Stimulated activated CD8-positive, alpha-beta memory T cell treated with anti-CD3 and anti-CD28 coated beads, Interleukin-12 subunit alpha, Interleukin-12 subunit beta, amount 100 ng/mL, for 4 hours (primary cell): ENCODE measurements around the gene FOXL2.

Experiments
- DNase-seq: peaks from one replicate; pipeline ENCODE4 v3.0.0-alpha.2; 2020; ENCODE audit warnings: low read depth

The FOXL2 gene

DNA sequence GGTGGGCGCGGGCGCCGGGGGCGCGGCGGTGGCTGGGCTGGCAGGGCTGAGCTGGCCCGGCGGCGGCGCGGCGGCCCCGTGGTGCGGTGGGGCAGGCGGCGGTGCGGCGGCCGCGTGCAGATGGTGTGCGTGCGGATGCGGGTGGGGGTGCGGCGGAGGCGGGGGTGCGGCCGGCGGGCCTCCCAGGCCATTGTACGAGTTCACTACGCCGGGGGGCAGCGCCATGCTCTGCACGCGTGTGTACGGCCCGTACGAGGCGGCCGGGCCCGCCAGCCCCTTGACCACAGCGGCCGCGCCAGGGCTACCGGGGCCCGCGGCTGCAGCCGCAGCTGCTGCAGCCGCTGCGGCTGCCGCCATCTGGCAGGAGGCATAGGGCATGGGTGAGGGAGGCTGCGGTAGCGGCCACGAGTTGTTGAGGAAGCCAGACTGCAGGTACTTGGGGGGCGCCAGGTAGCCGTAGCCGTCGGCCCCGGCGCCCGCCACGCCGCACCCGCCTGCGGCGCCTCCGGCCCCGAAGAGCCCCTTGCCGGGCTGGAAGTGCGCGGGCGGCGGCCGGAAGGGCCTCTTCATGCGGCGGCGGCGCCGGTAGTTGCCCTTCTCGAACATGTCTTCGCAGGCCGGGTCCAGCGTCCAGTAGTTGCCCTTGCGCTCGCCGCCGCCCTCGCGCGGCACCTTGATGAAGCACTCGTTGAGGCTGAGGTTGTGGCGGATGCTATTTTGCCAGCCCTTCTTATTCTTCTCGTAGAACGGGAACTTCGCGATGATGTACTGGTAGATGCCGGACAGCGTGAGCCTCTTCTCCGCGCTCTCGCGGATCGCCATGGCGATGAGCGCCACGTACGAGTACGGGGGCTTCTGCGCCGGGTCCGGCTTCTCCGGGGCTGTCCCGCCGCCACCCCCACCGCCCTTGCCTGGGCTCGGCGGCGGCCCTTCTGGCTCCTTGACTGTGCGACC, 951 bp downstream of the FOXL2 start:
- DNase-seq, result no peak

DNA sequence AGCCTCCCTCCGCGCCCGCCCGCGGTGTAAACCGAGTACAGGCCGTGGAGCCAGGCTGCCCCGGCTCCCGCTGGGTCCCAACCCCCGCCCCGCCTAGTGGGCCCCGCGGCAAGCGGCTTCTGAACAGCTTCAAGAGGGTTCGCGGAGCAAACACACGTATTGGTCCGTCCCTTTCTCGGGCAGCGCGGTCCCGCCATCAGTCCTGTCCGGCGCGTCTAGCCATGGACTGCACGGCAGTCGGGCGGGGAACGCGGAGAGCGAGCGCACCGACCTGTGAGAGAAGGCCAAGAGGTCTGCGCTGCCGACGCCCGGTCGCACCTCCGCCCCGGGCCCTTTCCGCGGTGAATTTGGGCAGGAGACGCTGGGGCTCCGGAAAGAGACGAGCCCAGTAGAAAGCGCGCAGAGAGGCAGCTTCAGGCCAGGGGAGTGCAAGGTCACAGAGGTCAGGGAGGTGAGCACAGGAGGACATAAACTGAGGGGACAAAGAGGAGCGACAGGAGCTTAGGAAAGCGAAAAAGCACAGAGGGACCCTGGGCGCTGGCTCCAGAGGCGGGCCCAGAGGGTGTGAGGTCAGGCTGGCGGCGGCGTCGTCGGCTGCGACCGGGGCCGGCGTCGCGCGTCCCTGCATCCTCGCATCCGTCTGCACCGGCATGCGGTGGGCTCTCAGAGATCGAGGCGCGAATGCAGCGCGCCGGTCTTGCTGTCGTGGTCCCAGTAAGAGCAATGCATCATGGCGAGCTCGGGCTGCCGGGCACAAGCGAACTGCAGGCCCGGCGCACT, 1.8 kb downstream of the FOXL2 start:
- DNase-seq, result no peak

DNA sequence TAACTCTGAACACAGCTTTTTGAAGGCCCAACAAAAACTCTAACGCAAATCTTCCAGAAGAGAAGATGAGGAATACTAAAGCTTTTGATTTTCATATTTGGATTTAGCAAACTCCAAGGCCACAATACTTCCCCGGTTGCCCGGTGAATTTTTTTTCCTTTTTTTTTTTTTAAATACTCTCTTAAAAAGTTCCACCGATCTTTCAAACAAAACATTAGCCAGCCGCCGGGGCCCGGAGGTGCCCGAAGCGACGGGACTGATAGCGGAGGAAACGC, 2.3 kb downstream of the FOXL2 start:
- no peak for DNase-seq

DNA sequence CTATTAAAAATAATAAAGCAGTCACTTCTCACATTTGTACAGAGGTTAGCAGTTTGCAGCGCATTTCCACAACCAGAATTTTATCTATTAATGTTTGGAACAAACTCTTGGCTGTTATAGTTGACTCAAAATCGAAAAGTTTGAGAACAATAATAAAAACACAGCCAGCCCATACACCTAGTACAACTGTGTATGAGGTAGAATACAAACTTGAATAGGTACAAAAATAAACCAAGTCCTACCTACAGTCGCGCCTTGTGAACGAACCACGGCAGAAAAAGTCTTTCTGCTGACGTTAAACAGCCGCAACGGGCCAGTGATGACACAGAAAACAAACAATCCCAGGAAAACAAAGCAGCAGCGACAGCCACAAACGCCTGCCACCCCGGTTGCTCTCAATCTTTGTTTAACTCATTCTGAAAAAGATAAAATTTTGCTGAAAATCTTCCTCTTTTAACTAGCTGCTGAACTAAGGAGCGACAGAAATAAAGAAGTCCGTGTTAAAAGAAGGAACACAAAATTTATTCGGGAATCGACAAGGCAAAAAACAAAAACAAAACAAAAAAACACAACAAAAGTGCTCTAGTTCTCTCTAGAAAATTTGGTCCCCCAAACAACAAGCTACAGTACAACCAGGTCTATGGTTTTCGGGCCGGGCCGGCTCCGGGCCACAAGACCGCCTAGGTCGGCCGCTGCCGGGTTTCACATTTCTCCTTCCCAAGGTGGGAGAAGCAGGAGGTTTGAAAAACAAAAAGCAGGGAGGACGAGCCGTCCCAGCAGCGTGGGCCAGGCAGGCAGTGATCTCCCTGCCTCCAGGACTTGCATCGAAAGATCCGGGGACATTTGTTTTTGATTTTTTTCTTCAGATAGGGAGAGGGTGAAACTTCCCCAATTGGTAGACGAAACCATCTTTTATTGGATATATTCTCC, 2.9 kb downstream of the FOXL2 start:
- no peak for DNase-seq

DNA sequence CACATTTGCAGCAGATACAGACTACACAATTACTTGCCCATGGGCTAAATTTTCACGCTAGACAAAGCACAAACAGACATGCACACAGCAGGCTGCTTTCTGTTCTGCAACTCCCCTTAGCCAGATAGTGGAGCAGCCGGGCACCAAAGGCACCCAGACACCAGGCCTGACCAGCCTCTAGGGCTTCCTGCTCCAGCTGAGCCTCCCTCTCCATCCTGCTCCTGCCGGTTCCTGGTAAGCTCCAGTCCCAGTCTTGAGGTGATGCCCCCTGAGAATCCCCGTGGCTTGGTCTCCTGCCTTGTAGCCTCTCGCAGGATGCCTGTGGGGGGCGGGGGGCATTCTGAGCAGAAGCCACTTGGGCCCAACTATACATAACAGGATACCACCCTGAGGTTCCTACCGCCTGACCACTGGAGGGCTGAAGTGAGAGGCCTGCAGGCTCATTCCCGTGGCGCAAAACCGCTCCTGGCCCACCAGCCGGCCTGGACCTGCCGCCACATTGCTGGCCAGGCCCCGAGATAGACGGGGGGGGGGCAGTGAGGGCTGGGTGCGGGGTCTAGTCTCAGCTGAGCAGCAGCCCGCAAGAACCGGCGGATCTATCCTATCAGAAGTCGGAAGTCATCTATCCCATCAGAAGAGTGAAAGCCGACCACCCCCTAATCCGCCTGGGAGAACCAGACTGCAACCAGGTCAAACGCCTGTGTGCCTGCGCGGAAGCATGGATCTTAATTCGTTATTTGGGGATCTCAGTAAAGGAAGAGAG, 3.9 kb downstream of the FOXL2 start:
- DNase-seq, result no peak

DNA sequence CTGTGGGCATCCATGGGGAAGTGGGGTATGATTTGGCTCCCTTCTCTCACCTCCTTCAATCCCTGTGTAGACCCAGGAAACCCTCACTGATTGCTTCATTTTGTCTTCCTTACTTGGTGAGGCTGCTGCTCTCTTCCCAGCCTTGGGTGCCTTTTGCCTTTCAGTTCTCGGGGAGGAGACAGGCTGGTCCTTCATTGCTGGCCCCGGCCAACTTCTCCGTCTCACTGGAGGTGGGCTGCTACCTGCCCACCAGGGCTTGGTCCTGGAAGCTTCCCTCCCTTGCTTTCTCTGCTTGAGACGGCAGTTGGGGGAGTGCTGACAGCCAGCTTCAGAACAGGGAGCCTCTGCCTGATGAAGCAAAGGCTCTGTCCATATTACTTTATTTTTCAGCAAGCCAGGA, 4.7 kb downstream of the FOXL2 start:
- no peak for DNase-seq

GRCh38 chr3:138941259-138941885, 5.6 kb downstream of the FOXL2 start:
- DNase-seq, result no peak

DNA sequence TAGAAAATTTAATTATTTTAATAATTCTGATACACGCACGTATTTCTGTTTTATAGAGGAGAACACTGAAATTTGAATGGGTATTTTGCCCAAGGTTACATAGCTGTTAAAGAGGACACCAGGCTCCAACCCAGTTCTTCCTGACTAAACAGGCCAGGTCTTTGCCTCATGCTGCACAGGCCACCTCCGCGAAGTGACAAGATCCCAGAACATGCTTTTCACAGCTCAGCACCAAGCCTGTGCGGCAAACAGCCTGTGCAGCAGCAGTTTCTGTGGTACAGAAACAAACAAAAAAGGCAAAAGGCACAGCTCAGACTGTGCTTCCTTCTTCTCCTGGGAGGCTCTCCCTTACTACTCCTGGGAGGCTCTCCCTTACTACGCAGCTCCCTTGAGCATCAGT, 6.5 kb downstream of the FOXL2 start:
- DNase-seq, result no peak

DNA sequence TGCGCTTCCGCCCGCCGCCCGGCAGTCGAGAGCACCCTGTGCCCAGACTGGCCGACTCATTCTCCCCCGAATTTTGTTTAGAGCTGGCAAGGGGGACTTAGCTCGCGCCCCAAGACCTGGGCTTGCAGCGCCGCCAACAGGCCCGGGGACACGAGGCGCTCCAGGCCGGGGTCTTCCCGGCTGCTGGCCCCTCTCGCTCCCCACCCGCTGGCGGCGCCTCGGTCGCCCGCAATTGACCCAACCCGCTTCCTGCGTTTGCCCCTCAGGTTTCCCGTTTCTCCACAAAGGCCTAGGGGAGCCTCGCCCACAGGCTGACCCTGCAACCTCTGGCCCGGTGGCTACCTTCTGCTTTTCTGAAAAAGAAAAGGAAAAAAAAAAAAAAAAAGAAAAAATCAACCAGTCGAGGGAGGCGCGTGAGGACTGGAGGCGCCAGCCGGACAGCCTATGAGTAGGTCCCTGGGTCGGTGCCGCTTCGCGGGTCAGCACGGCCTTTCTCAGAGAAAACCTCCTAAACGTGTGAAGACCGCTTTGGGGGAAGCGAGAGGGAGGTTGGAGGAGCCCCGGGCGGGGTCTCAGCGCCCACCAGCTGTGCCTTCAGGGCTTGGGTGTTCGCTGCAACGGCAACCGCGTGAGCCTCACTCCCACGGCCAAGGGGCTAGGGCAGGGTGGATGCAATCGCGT, 7.2 kb downstream of the FOXL2 start:
- DNase-seq, result no peak

DNA sequence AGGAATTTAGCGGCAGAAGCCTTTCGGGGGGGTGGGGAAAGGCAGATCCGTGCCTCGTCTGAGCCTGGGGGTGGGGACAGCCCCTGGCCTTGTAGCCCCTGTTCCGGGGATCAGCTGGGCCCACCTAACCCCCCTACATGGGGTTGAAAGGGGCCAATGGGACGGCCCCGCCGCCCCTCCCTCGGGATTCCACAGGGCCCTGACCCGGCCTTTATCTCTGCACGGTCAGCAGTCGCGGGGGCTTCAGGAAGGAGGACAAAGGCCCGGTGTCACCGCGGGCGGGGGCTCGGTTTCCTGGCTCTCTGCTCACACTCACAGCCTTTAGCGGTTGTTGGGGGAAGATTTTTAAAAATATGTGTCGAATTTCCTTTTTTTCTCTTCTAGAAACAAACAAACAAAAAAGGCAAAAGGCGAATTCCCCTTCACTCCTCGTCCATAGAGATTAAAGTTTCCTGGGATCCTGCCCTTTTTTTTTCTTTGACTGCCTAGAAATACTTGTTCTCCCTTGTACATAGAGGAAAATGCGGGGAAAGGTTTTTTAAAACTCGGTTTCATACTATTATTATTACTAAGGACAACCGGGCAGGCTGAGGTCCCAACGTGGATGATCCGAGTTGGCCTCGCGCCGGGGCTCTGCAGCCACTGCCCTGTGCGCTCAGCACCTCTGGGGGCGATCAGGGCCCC, 7.9 kb downstream of the FOXL2 start:
- no peak for DNase-seq

- no peak for DNase-seq
Measured at GRCh38 chr3:138938056-138938876, 8.7 kb downstream of the FOXL2 start.

DNA sequence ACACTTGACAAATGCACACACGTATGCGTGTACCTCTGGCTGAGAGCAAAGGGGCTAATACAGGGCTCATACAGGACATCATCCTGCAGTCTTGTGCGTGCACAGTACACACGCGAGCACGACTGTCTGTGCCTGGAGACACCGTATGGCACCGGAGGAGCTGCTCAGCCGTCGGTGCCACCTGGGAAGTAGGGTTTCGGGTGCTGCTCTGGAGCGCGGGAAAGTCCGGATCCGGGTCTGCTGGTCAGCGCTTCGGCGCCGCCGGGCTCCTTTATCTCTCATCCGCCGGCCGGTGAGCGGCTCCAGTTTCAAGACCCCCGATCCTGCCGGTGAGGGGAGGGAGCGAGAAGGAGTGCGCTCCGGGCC, 9.3 kb downstream of the FOXL2 start:
- no peak for DNase-seq

DNA sequence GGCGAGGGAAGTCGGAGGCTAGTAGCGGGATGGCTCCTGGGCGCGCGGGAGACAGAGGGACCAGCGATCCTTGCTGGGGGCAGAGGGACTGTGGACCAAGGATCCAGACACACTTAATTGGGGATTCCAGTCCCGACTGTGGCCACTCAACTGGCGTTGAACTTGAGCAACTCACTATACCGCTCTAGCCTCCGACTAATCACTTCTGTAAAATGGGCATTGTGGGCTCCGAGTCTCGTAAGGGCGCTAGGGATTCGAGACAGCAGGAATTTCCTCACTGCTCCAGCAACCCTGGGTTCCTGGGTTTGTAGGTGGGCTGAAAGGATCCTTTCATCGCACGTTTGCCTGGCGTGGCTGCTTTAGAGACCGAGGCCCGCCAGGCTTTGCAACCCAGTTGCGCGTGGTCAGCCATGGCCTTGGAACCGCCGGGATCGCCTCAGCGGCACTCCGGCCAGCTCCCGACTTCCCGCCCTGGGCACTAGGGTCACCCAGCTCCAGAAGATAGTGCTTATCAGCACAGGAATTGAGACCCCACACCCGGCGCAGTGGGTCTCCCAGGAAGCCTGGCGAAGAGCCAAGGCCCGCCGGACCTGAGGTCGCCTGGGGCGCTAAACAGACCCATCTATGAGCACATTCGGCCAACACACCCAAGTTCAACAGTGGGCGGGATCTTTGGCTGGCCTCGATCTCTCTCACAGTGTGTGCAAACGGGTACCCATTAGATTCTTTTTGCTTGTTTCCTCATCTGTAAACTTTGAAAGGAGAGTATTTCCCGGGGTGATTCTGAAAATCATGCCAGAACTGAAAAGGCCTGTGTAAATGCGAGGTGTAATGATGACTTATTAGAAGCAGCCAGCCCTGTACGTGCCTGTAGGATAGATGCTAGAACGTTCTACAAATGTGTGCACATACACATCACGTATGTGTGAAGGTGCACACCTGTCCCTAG, 9.9 kb downstream of the FOXL2 start:
- no peak for DNase-seq

DNA sequence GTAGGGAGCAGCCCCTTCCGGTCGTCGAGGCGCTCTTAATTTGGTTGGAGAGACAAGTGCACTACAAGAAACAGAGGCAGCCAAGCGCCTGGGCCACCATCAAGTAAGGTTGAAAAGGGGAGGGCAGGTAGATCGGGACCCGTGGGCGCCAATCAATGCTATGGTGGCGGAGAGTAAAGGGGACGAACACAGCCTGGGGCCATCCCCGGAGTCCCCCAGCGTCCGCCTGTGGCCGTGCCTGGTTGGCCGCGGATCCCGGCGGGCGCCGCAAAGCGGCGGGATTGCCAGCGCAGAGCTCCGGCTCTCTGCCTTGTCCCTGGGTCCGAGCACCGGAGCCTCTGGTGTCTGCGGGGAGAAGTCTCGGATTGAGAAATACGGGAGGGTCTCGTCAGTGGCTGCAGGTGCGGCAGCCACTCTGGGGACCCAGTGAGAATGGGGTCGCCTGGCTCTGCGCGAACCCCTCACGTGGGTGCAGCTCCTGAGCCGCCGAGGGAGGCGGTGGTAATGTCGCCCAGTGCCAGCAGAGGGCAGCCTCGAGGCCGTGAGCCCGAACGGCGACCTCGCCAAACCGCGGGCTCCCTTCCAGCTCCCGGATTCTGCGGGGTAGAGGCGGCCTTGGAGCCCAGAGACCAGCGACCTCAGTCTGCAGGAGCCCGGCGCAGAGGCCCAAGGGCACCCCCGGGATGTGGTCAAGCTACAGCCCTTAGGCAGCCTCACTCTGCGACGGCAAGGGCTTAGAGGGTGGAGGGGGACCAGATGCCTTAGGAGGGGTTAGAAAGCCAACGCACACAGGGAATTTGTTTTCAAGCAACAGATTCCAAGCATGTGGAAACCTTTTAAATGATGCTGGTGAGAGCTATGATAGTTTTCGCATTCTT, 10.8 kb downstream of the FOXL2 start:
- peak; percentile 46 for DNase-seq

DNA sequence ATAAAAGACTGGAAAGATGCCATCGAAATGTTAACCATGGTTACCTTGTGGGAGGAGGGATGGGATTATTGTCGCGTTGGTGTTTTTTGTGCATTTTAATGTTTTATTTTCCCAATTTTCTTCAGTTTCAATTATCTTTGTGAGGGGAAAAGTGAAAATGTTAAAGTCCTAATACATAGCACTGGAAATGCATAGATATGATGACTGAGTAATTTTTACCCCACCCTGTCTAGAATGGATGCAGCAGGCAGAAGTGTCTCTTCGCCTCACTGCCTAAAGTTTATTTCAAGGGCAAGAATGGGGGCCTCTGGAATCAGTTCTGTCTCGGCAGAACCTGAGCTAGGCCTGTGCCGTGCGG, 11.5 kb downstream of the FOXL2 start:
- no peak for DNase-seq

GRCh38 chr3:138933981-138934691, 12.8 kb downstream of the FOXL2 start:
- DNase-seq, result no peak
